Right cardiac atrium (tissue), 5 donors: ENCODE results near the gene ANKFY1. TPM values are rescaled to one million over a fixed set of nuclear protein-coding genes. Genes with fewer than 3 reads are reported as not detected.
"Not testable (repeated sequence)": the region's sequence is repeated elsewhere in the genome, so short reads cannot be mapped to it uniquely, and the experiment has no call there.

ENCODE experiments used
- ATAC-seq, 2 donors: fragments of 200-7000 bp; cut with Tn5 transposase; one replicate each; pipeline versions ENCODE4 v1.8.0 to v1.9.1; 2020; ENCODE audit warnings: moderate library complexity in 2 of 2, mild to moderate bottlenecking in 1 of 2
- DNase-seq, 3 donors: peaks; one replicate each; pipeline ENCODE4 v3.0.0-alpha.2; 2020
- H3K27ac ChIP-seq: one replicate; pipeline ENCODE4 v1.5.1; 2013; ENCODE audit warnings: mild to moderate bottlenecking, low read length, control low read depth, moderate library complexity
- H3K27me3 ChIP-seq: one replicate; pipeline ENCODE4 v1.6.1; 2013; ENCODE audit not compliant: control insufficient read depth, insufficient read depth
- H3K4me1 ChIP-seq: one replicate; pipeline ENCODE4 v1.6.1; 2013; ENCODE audit warnings: low read length; ENCODE audit not compliant: control insufficient read depth, insufficient read depth
- H3K4me3 ChIP-seq: one replicate; pipeline ENCODE4 v1.5.1; 2013; ENCODE audit warnings: low read length, control low read depth
- H3K9me3 ChIP-seq: one replicate; pipeline ENCODE4 v1.6.1; 2013; ENCODE audit warnings: low read length; ENCODE audit not compliant: control insufficient read depth
- WGBS: extraction: QIAGEN DNeasy Blood & Tissue Kit; methylation state at CpG from one replicate; pipeline ENCODE4 v1.1.7; 2013; 5-methylcytosine and 5-hydroxymethylcytosine counted together
- intact Hi-C, 4 donors: fragments of 100-400 bp; cut with DNase I; formaldehyde crosslinking; loops; one replicate each; pipeline versions ENCODE4 v1.11.0 to v1.14.0; 2022 to 2023
- polyA plus RNA-seq: library from polyadenylated mRNA; stranded (reverse); fragments of 200-250 nt; gene quantifications from one replicate; pipeline ENCODE4 v1.2.3, GENCODE V29; 2013
- total RNA-seq, 4 donors: library from RNA; stranded (reverse); fragmentation: NEBNext Ultra II Directional; extraction: Animal tissue kit (Norgen Biotek cat#: 25700); gene quantifications; one replicate each; pipeline ENCODE4 v1.2.1, GENCODE V29; 2021
- donor health status: healthy with polysubstance abuse.
- donor health status: DM: no; HTN: yes; CAD: no.
- donor health status: DM: no; HTN: no; CAD: no.
- donor health status: DM: no; HTN: yes; CAD: no; lungs with severe emphysema.
- donor health status: DM: yes; HTN: yes; CAD: no.

Gene ANKFY1
- total and polyA plus RNA-seq, 5 donors = 8.6 to 27.1 (median 24.5) TPM

GRCh38 chr17:4195306-4195705, 68.5 kb downstream of the ANKFY1 start:
- intact Hi-C loops = loop anchor here in 2 of 4 donors (5.0 kb wide), 1 partner anchor 217 kb away; no protein-coding TSS in a partner anchor
- Histone ChIP-seq H3K27me3 (no peaks in the 10 kb centered on the region), H3K4me3 (no peak overlapping the region), H3K9me3 (no peaks in the 10 kb centered on the region), H3K27ac (no peak overlapping the region), H3K4me1 (no peaks in the 10 kb centered on the region)
- ATAC-seq = no peak
- no peak for DNase-seq
- 84% methylated on average over 10 of the region's 10 CpGs for WGBS

GRCh38 chr17:4194796-4195195, 69.0 kb downstream of the ANKFY1 start:
- 91% methylated on average over 15 of the region's 15 CpGs for WGBS
- H3K9me3 ChIP-seq = no peaks in the 10 kb centered on the region
- H3K27ac ChIP-seq = no peak overlapping the region
- H3K4me1 ChIP-seq = no peaks in the 10 kb centered on the region
- H3K4me3 ChIP-seq = no peak overlapping the region
- no peak for ATAC-seq
- no peaks in the 10 kb centered on the region for H3K27me3 ChIP-seq
- DNase-seq = no peak
- intact Hi-C loops = loop anchor here in 2 of 4 donors (5.0 kb wide), 1 partner anchor 218 kb away; no protein-coding TSS in a partner anchor

- DNase-seq, H3K4me3 ChIP-seq, intact Hi-C loops, H3K4me1 ChIP-seq, H3K27me3 ChIP-seq, ATAC-seq, H3K9me3 ChIP-seq, H3K27ac ChIP-seq: not testable (repeated sequence)
- WGBS = 73% methylated on average over 7 of the region's 7 CpGs
Measured at GRCh38 chr17:4190791-4191190, 73.0 kb downstream of the ANKFY1 start.

GRCh38 chr17:4189280-4189679, 74.5 kb downstream of the ANKFY1 start:
- intact Hi-C loops = no loop called here
- no peaks in the 10 kb centered on the region for H3K27me3 ChIP-seq
- no peak overlapping the region for H3K27ac ChIP-seq
- H3K4me1 ChIP-seq = no peaks in the 10 kb centered on the region
- WGBS = 83% methylated on average over 10 of the region's 10 CpGs
- H3K4me3 ChIP-seq = no peak overlapping the region
- DNase-seq (no peak), ATAC-seq (no peak)
- no peaks in the 10 kb centered on the region for H3K9me3 ChIP-seq

GRCh38 chr17:4188076-4188475, 75.7 kb downstream of the ANKFY1 start:
- H3K4me3 ChIP-seq = no peak overlapping the region
- H3K9me3 ChIP-seq = no peaks in the 10 kb centered on the region
- 97% methylated on average over 9 of the region's 9 CpGs for WGBS
- ATAC-seq (no peak), DNase-seq (no peak)
- H3K4me1 ChIP-seq = no peaks in the 10 kb centered on the region
- intact Hi-C loops = no loop called here
- H3K27ac ChIP-seq = no peak overlapping the region
- H3K27me3 ChIP-seq = no peaks in the 10 kb centered on the region

- H3K4me1 ChIP-seq = no peaks in the 10 kb centered on the region
- no peak overlapping the region for H3K4me3 ChIP-seq
- ATAC-seq = peak; percentile 73 to 81
- intact Hi-C loops = no loop called here
- WGBS = 69% methylated on average over 6 of the region's 6 CpGs
- no peaks in the 10 kb centered on the region for H3K9me3 ChIP-seq
- no peaks in the 10 kb centered on the region for H3K27me3 ChIP-seq
- no peak overlapping the region for H3K27ac ChIP-seq
- peak in 1 of 3 donors; percentile 60 for DNase-seq
Measured at GRCh38 chr17:4187076-4187475, 76.7 kb downstream of the ANKFY1 start.

- ATAC-seq (peak; percentile 87 to 91), DNase-seq (peak in 2 of 3 donors; percentile 48 to 73)
- Histone ChIP-seq H3K27me3 (no peaks in the 10 kb centered on the region), H3K9me3 (no peaks in the 10 kb centered on the region), H3K27ac (no peak overlapping the region), H3K4me1 (no peaks in the 10 kb centered on the region), H3K4me3 (no peak overlapping the region)
- 47% methylated on average over 8 of the region's 8 CpGs for WGBS
- intact Hi-C loops = no loop called here
Measured at GRCh38 chr17:4186357-4186881, 77.4 kb downstream of the ANKFY1 start.

- DNase-seq (no peak), ATAC-seq (no peak)
- Histone ChIP-seq H3K27me3 (no peaks in the 10 kb centered on the region), H3K4me3 (no peak overlapping the region), H3K27ac (no peak overlapping the region), H3K9me3 (no peaks in the 10 kb centered on the region), H3K4me1 (no peaks in the 10 kb centered on the region)
- intact Hi-C loops = no loop called here
- WGBS = 95% methylated on average over 15 of the region's 15 CpGs
Measured at GRCh38 chr17:4185656-4186055, 78.1 kb downstream of the ANKFY1 start.

GRCh38 chr17:4184811-4185210, 79.0 kb downstream of the ANKFY1 start:
- Histone ChIP-seq H3K4me1 (no peaks in the 10 kb centered on the region), H3K27me3 (no peaks in the 10 kb centered on the region), H3K27ac (no peak overlapping the region), H3K9me3 (no peaks in the 10 kb centered on the region), H3K4me3 (no peak overlapping the region)
- intact Hi-C loops = no loop called here
- ATAC-seq = no peak
- no peak for DNase-seq
- WGBS = 90% methylated on average over 18 of the region's 18 CpGs

GRCh38 chr17:4182043-4182442, 81.7 kb downstream of the ANKFY1 start:
- no peaks in the 10 kb centered on the region for H3K27me3 ChIP-seq
- no peak overlapping the region for H3K4me3 ChIP-seq
- DNase-seq = peak in 1 of 3 donors; percentile 14
- H3K4me1 ChIP-seq = no peaks in the 10 kb centered on the region
- no peak for ATAC-seq
- intact Hi-C loops = no loop called here
- 70% methylated on average over 8 of the region's 8 CpGs for WGBS
- no peaks in the 10 kb centered on the region for H3K9me3 ChIP-seq
- H3K27ac ChIP-seq = no peak overlapping the region

GRCh38 chr17:4180791-4181190, 83.0 kb downstream of the ANKFY1 start:
- WGBS = 52% methylated on average over 8 of the region's 8 CpGs
- intact Hi-C loops = no loop called here
- H3K9me3 ChIP-seq = no peaks in the 10 kb centered on the region
- no peaks in the 10 kb centered on the region for H3K27me3 ChIP-seq
- H3K4me1 ChIP-seq = no peaks in the 10 kb centered on the region
- H3K4me3 ChIP-seq = no peak overlapping the region
- no peak overlapping the region for H3K27ac ChIP-seq
- no peak for DNase-seq
- peak; percentile 56 to 71 for ATAC-seq

GRCh38 chr17:4179071-4179470, 84.7 kb downstream of the ANKFY1 start:
- intact Hi-C loops = no loop called here
- Histone ChIP-seq H3K27ac (no peak overlapping the region), H3K9me3 (no peaks in the 10 kb centered on the region), H3K27me3 (no peaks in the 10 kb centered on the region), H3K4me1 (no peaks in the 10 kb centered on the region), H3K4me3 (no peak overlapping the region)
- ATAC-seq (no peak), DNase-seq (no peak)
- 74% methylated on average over 7 of the region's 7 CpGs for WGBS
